Smooth muscle cell (in vitro differentiated cells): ENCODE measurements around the gene CIP2A. TPM values are rescaled to one million over a fixed set of nuclear protein-coding genes. Genes with fewer than 3 reads are reported as not detected.
A peak's percentile ranks its signal among the peaks of the same experiment; 100 is the strongest.

Experiments
- DNase-seq: peaks from one replicate; lab custom pipeline; 2025; ENCODE audit not compliant: unreplicated experiment; lab: John Stamatoyannopoulos, UW
- H2AFZ ChIP-seq: fragments of 200-600 bp; sonication (generic); 2 replicates; pipeline ENCODE4 v1.6.0; 2016; ENCODE audit warnings: antibody characterized with exemption, low read depth, mild to moderate bottlenecking
- H3F3A ChIP-seq: fragments of 200-600 bp; sonication (generic); 2 replicates; pipeline ENCODE4 v1.6.0; 2017; ENCODE audit warnings: antibody characterized with exemption, low read depth
- H3K27ac ChIP-seq: fragments of 200-600 bp; sonication (generic); 2 replicates; pipeline ENCODE4 v1.5.1; 2016; ENCODE audit warnings: low read depth, mild to moderate bottlenecking
- H3K27me3 ChIP-seq: fragments of 200-600 bp; sonication (generic); 2 replicates; pipeline ENCODE4 v1.6.1; 2016; ENCODE audit warnings: low read depth, mild to moderate bottlenecking
- H3K36me3 ChIP-seq: fragments of 200-600 bp; sonication (generic); 2 replicates; pipeline ENCODE4 v1.5.1; 2016; ENCODE audit warnings: low read depth
- H3K4me1 ChIP-seq: fragments of 200-600 bp; sonication (generic); 2 replicates; pipeline ENCODE4 v1.5.1; 2016; ENCODE audit warnings: low read depth
- H3K4me2 ChIP-seq: fragments of 200-600 bp; sonication (generic); 2 replicates; pipeline ENCODE4 v1.6.0; 2016; ENCODE audit warnings: mild to moderate bottlenecking
- H3K4me3 ChIP-seq: fragments of 200-600 bp; sonication (generic); 2 replicates; pipeline ENCODE4 v1.5.1; 2016; ENCODE audit warnings: mild to moderate bottlenecking
- H3K79me2 ChIP-seq: fragments of 200-600 bp; sonication (generic); 2 replicates; pipeline ENCODE4 v1.6.0; 2016; ENCODE audit warnings: low read depth, mild to moderate bottlenecking
- H3K9ac ChIP-seq: fragments of 200-600 bp; sonication (generic); 2 replicates; pipeline ENCODE4 v1.6.0; 2016; ENCODE audit warnings: low read depth
- H3K9me3 ChIP-seq: fragments of 200-600 bp; sonication (generic); replicated peaks from 2 replicates; pipeline ENCODE4 v1.5.1; 2016; ENCODE audit warnings: low read depth
- H4K20me1 ChIP-seq: fragments of 200-600 bp; sonication (generic); 2 replicates; pipeline ENCODE4 v1.6.0; 2016; ENCODE audit warnings: low read depth
- WGBS: methylation state at CpG from one replicate; pipeline ENCODE4 v1.1.7; 2016; ENCODE audit warnings: low lambda C conversion rate; 5-methylcytosine and 5-hydroxymethylcytosine counted together
- polyA plus RNA-seq: library from polyadenylated mRNA; unstranded; fragments of >200 nt; fragmentation: Nextera tagmentation; extraction: Ambion mirVana; gene quantifications from 2 replicates; pipeline ENCODE4 v1.2.1, GENCODE V29; 2016
- total RNA-seq: library from RNA; depleted of rRNA; stranded (reverse); fragments of >200 nt; gene quantifications from 2 replicates; pipeline ENCODE4 v1.2.3, GENCODE V29; 2014
- TF ChIP-seq, protein P1 (sequence below): fragments of 200-600 bp; sonication (generic); IDR thresholded peaks from 2 replicates; pipeline ENCODE4 v1.5.1; 2017; ENCODE audit warnings: borderline replicate concordance, mild to moderate bottlenecking, antibody characterized with exemption; ENCODE audit not compliant: insufficient read depth, poor library complexity, severe bottlenecking

Gene CIP2A
- total and polyA plus RNA-seq, 2 experiments from 2014 or later = 3.3 to 7.4 TPM

DNA sequence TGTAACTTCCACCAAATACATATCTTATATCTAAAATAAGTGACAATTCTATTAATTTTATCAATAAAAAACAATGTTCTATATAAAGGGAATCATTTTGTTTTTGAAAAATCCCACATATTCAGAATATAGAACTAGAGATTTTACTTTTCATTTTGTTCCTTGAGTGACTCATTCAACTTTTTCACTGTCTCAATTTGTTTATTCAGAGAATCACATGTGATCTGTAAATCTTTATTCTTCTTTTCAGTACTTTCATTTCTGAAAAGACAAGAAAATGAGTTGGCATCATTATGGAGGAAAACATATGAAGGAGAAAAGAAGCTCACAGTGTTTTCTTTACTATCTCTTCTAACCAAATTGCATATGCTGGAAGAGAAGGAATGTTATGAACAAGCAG lies 35.0 kb downstream of the CIP2A start:
- no peak overlapping the region for H2AFZ ChIP-seq
- DNase-seq = no peak

DNA sequence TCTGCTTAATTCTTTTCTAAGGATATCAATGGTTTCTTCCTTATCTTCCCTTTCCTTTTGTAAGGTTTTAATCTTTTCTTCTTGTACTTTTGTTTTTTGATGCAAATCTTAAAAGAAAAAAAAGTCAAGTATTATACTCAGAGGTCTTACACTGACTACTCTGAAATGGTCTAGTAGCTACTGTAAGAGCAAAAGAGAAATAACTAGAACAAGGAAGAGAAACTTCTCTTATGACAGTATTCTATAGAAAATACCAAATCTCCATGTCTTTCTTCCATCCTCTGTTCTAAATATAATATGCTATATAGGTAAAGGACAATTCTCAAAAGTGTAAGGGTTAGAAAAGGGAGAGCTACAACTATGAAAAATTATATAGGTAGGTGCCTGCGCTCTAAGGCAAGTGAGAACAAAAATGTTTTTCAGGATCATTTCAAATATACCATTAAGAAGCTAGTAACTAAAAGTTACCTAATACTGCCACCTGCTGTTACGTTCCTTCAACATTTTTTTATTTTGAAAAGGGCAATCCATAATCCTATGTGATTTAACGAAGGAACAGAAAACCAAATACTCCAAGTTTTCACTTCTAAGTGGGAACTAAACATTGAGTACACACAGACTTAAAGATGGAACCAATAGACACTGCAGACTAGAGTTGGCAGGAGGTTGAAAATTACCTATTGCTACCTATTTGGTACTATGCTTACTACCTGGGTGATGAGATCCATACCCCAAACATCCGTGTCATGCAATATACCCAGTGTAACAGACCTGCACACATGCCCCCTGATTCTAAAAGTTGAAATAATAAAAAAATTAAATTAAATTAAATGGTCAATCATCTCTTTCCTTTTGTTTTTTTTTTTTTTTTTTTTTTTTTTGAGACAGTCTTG lies 36.7 kb downstream of the CIP2A start:
- H3K9ac ChIP-seq = no peak overlapping the region
- 82% methylated on average over 4 of the region's 4 CpGs for WGBS
- DNase-seq = no peak
- no peak overlapping the region for H3K4me2 ChIP-seq
- H3K9me3 ChIP-seq = no peaks in the 10 kb centered on the region
- H3K79me2 ChIP-seq = no peaks in the 10 kb centered on the region
- no peak overlapping the region for H2AFZ ChIP-seq
- no peaks in the 10 kb centered on the region for H3F3A ChIP-seq
- no peaks in the 10 kb centered on the region for H4K20me1 ChIP-seq
- H3K4me3 ChIP-seq = no peak overlapping the region
- no peaks in the 10 kb centered on the region for H3K4me1 ChIP-seq
- H3K27me3 ChIP-seq = no peaks in the 10 kb centered on the region
- TF ChIP-seq, protein P1, sequence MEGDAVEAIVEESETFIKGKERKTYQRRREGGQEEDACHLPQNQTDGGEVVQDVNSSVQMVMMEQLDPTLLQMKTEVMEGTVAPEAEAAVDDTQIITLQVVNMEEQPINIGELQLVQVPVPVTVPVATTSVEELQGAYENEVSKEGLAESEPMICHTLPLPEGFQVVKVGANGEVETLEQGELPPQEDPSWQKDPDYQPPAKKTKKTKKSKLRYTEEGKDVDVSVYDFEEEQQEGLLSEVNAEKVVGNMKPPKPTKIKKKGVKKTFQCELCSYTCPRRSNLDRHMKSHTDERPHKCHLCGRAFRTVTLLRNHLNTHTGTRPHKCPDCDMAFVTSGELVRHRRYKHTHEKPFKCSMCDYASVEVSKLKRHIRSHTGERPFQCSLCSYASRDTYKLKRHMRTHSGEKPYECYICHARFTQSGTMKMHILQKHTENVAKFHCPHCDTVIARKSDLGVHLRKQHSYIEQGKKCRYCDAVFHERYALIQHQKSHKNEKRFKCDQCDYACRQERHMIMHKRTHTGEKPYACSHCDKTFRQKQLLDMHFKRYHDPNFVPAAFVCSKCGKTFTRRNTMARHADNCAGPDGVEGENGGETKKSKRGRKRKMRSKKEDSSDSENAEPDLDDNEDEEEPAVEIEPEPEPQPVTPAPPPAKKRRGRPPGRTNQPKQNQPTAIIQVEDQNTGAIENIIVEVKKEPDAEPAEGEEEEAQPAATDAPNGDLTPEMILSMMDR = peak; percentile 57
- H3K36me3 ChIP-seq = no peaks in the 10 kb centered on the region
- no peak overlapping the region for H3K27ac ChIP-seq

More for the DNA sequence above, 35.0 kb downstream of the CIP2A start:
- H3K27me3 ChIP-seq = no peaks in the 10 kb centered on the region
- TF ChIP-seq, protein P1 = no peak
- H4K20me1 ChIP-seq = no peaks in the 10 kb centered on the region
- H3K36me3 ChIP-seq = no peaks in the 10 kb centered on the region
- H3K4me2 ChIP-seq = no peak overlapping the region
- no peaks in the 10 kb centered on the region for H3F3A ChIP-seq
- no peaks in the 10 kb centered on the region for H3K4me1 ChIP-seq
- no peak overlapping the region for H3K9ac ChIP-seq
- H3K4me3 ChIP-seq = no peak overlapping the region
- no peaks in the 10 kb centered on the region for H3K79me2 ChIP-seq
- H3K9me3 ChIP-seq = no peaks in the 10 kb centered on the region
- H3K27ac ChIP-seq = no peak overlapping the region

DNA sequence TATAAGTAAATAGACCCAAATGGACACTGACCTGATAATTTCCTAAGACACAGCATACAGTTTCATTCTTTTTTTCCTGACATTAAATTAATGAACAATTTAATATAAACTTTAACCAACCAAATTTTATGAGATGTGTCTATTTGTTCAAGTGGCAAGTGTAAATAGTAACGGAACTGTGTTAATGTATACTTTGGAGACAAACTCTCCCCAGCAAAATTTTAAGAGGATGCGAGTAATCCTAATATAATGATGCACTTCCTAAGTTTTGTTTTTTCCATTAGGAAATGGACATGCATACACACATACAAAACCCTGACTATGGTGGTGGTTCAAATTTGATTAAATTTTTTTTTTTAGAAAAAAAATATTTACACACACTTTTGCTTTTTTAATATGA lies 40.4 kb downstream of the CIP2A start:
- Histone ChIP-seq H3K36me3 (no peaks in the 10 kb centered on the region), H3K4me2 (no peak overlapping the region), H3K4me3 (no peak overlapping the region), H3K27ac (no peak overlapping the region), H2AFZ (no peak overlapping the region), H3K79me2 (no peaks in the 10 kb centered on the region), H3K27me3 (no peaks in the 10 kb centered on the region), H3K9me3 (no peaks in the 10 kb centered on the region), H3K9ac (no peak overlapping the region), H3K4me1 (no peaks in the 10 kb centered on the region), H4K20me1 (no peaks in the 10 kb centered on the region), H3F3A (no peaks in the 10 kb centered on the region)
- WGBS = 95% methylated on average over 2 of the region's 2 CpGs
- TF ChIP-seq, protein P1 = no peak
- DNase-seq = no peak

GRCh38 chr3:108548304-108548703 lies 40.9 kb downstream of the CIP2A start:
- H3K9me3 ChIP-seq = no peaks in the 10 kb centered on the region
- TF ChIP-seq, protein P1 = no peak
- H3K4me2 ChIP-seq = no peak overlapping the region
- no peak overlapping the region for H2AFZ ChIP-seq
- H3K4me1 ChIP-seq = no peaks in the 10 kb centered on the region
- no peak for DNase-seq
- WGBS = 68% methylated on average over 1 of the region's 1 CpG
- no peaks in the 10 kb centered on the region for H3K36me3 ChIP-seq
- no peak overlapping the region for H3K4me3 ChIP-seq
- no peaks in the 10 kb centered on the region for H4K20me1 ChIP-seq
- H3K27me3 ChIP-seq = no peaks in the 10 kb centered on the region
- H3K9ac ChIP-seq = no peak overlapping the region
- no peaks in the 10 kb centered on the region for H3K79me2 ChIP-seq
- H3K27ac ChIP-seq = no peak overlapping the region
- no peaks in the 10 kb centered on the region for H3F3A ChIP-seq
